ENCODE measurements around the gene CDH23. TPM values are rescaled to one million over a fixed set of nuclear protein-coding genes. Genes with fewer than 3 reads are reported as not detected.

CDH23 gene
- polyA plus RNA-seq, 1 donor from 2014 or later: not detected

GRCh38 chr10:71378336-71379117, 18.2 kb upstream of the CDH23 start:
- no peaks in the 10 kb centered on the region for H3K36me3 Mint-ChIP-seq
- H3K27ac Mint-ChIP-seq: peak overlapping the region in 2 of 3 donors; percentile 46 to 64
- H3K4me3 Mint-ChIP-seq: peak overlapping the region; percentile 10 to 83 (median 36)
- H3K4me1 Mint-ChIP-seq: peaks cover 24 to 32% (median 24%) of the 10 kb centered on the region in 3 donors
- H3K9me3 Mint-ChIP-seq: no peaks in the 10 kb centered on the region
- H3K27me3 Mint-ChIP-seq: no peaks in the 10 kb centered on the region

DNA sequence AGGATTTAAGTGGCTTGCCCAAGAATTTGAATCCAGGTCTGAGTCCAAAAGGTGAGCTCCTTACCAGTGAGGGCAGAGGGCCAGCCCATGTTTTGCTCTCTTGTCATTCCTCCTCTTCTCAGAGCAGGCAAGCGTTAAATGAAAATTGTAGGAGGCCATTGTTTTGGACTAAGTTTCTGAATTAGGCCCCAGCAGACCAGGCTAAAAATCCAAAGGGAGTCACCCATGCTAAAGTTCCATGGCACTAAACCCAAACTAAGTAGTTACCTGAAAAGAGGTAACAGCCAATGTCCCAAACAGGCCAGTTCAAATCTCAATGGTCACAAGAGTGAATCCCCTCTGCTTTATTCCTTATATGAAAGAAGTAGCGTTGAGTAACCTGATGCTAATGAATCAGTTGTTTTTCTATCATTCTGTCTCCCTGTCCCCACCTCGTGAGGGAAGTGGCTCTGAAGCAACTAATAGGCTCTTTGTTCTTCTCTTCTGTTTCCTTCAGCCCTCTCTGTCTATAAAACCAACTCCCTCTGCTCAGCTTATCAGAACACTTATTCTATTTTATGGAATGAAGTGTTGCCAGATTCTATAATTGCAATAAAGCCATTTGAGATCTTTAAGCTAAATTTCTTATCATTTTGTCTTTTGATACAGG, 17.5 kb upstream of the CDH23 start:
- Mint-ChIP-seq H3K9me3 (no peaks in the 10 kb centered on the region), H3K27ac (peak overlapping the region in 1 of 3 donors; percentile 64), H3K4me3 (peak overlapping the region in 1 of 4 donors; percentile 70), H3K27me3 (no peaks in the 10 kb centered on the region), H3K4me1 (peaks cover 22 to 30% (median 24%) of the 10 kb centered on the region in 3 donors), H3K36me3 (no peaks in the 10 kb centered on the region)

GRCh38 chr10:71380841-71381240, 15.9 kb upstream of the CDH23 start:
- H3K9me3 Mint-ChIP-seq: no peaks in the 10 kb centered on the region

DNA sequence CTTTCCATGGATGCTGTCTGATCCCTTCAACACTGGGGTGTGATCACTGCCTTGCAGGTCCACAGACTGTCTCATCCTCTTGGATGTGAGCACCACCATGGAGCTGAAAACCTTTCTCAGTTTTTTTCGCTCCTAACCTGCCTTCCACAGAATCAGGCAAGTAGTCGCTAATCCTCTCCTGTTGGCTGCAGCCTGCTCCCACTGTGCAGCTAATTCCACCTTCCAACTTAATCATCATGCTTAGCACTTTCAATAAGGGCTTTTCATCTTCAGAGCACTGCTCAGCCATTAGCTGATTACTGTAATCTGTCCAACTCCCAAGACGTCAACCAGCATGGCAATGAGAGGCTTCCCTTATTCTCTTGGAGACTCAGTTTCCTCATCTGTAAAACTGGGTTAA, 15.1 kb upstream of the CDH23 start:
- Mint-ChIP-seq H3K9me3 (no peaks in the 10 kb centered on the region), H3K27ac (no peak overlapping the region), H3K4me3 (no peak overlapping the region), H3K27me3 (no peaks in the 10 kb centered on the region), H3K36me3 (no peaks in the 10 kb centered on the region), H3K4me1 (peaks cover 15 to 20% (median 19%) of the 10 kb centered on the region in 3 donors)

More at GRCh38 chr10:71380841-71381240, 15.9 kb upstream of the CDH23 start:
- H3K27ac Mint-ChIP-seq: no peak overlapping the region
- no peak overlapping the region for H3K4me3 Mint-ChIP-seq
- no peaks in the 10 kb centered on the region for H3K27me3 Mint-ChIP-seq
- no peaks in the 10 kb centered on the region for H3K36me3 Mint-ChIP-seq
- H3K4me1 Mint-ChIP-seq: peaks cover 18 to 26% (median 24%) of the 10 kb centered on the region in 3 donors

DNA sequence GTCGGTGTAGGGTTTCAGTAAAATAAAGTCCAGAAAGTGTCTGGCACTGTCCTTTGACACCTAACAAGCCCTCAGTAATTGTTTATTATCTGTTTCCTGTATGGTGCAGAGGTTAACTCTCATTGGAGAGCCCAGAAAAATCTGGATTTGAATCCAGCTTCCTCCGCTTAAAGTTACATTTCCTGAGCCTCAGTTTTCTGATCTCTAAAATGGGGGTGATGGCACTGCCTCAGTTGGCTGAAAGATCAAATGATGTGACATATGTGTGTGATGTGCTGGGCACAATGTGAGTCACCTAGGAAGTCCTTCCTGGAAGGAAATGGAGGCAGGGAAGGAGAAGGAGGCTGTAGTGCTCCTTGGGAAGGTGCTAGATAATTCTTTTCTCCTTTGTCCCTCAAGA, 14.7 kb upstream of the CDH23 start:
- H3K27me3 Mint-ChIP-seq: no peaks in the 10 kb centered on the region
- peaks cover 15 to 19% (median 19%) of the 10 kb centered on the region in 3 donors for H3K4me1 Mint-ChIP-seq
- no peak overlapping the region for H3K4me3 Mint-ChIP-seq
- H3K9me3 Mint-ChIP-seq: no peaks in the 10 kb centered on the region
- H3K36me3 Mint-ChIP-seq: no peaks in the 10 kb centered on the region
- H3K27ac Mint-ChIP-seq: no peak overlapping the region

- Mint-ChIP-seq H3K4me1 (peaks cover 13 to 15% (median 14%) of the 10 kb centered on the region in 3 donors), H3K9me3 (no peaks in the 10 kb centered on the region), H3K27me3 (no peaks in the 10 kb centered on the region), H3K4me3 (no peak overlapping the region), H3K36me3 (no peaks in the 10 kb centered on the region), H3K27ac (no peak overlapping the region)
Observed at GRCh38 chr10:71382757-71383156, 14.0 kb upstream of the CDH23 start.

DNA sequence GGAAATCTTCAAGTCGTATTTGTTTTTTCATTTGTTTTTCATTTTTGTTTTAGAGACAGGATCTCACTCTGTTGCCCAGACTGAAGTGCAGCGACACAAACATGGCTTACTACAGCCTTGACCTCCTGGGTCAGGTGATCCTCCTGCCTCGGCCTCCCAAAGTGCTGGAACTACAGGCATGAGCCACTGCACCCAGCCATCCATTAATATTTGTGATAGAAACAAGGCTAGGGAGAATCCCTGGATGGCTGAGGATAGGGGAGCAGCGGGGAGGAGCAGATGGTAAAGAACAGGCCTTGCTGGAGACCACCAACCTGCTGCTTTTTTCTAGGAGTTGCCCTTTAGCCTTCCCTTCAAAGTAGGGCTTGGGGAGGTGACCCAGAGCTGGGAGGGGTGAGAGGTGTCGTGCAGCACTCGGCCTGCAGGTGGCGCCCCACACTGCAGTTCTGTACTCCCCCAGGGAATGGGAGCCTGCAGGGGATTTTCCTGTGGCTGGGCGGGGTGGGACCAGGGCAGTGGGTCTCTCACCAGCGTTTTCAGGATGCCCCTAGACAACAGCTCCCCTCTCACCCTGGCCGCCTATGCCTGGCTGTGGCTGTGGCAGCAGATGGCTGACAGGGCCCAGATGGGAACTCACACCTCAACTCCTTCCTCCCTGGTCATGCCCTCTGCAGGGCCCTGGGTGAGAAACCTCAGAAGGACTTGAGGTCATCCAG, 12.6 kb upstream of the CDH23 start:
- H3K9me3 Mint-ChIP-seq: no peaks in the 10 kb centered on the region
- no peak overlapping the region for H3K4me3 Mint-ChIP-seq
- H3K27ac Mint-ChIP-seq: peak overlapping the region in 1 of 3 donors; percentile 23
- peaks cover 6% of the 10 kb centered on the region for H3K27me3 Mint-ChIP-seq
- H3K4me1 Mint-ChIP-seq: peaks cover 3 to 5% (median 4%) of the 10 kb centered on the region in 3 donors
- H3K36me3 Mint-ChIP-seq: no peaks in the 10 kb centered on the region

DNA sequence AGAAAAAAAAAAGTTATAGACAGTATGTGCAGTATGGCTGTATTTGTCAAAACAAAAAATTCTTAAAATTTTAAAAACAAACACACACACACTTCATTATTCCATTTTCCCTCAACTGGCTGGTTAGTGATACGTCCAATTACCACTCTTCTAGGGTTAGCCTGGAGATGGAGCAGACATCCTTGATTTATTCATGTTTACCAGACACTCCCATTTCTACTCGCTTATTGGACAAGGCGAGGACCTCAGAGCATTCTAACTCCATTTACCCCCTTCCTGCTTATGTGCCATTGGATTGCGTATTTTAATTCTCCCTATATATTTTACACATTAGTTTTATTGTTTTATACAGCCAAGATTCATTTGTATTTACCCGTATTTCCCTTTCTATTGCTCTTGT, 8.5 kb upstream of the CDH23 start:
- Mint-ChIP-seq H3K4me1 (no peaks in the 10 kb centered on the region), H3K27ac (no peak overlapping the region), H3K36me3 (no peaks in the 10 kb centered on the region), H3K27me3 (peaks cover 26% of the 10 kb centered on the region), H3K9me3 (no peaks in the 10 kb centered on the region), H3K4me3 (no peak overlapping the region)

GRCh38 chr10:71388583-71389310, 8.0 kb upstream of the CDH23 start:
- peaks cover 31% of the 10 kb centered on the region for H3K27me3 Mint-ChIP-seq
- H3K4me1 Mint-ChIP-seq: no peaks in the 10 kb centered on the region
- peak overlapping the region in 1 of 3 donors; percentile 72 for H3K27ac Mint-ChIP-seq
- no peak overlapping the region for H3K4me3 Mint-ChIP-seq
- no peaks in the 10 kb centered on the region for H3K36me3 Mint-ChIP-seq
- no peaks in the 10 kb centered on the region for H3K9me3 Mint-ChIP-seq

GRCh38 chr10:71389768-71390460, 6.8 kb upstream of the CDH23 start:
- no peak overlapping the region for H3K27ac Mint-ChIP-seq
- no peaks in the 10 kb centered on the region for H3K4me1 Mint-ChIP-seq
- H3K27me3 Mint-ChIP-seq: peaks cover 31% of the 10 kb centered on the region
- no peaks in the 10 kb centered on the region for H3K36me3 Mint-ChIP-seq
- H3K4me3 Mint-ChIP-seq: no peak overlapping the region
- H3K9me3 Mint-ChIP-seq: no peaks in the 10 kb centered on the region

DNA sequence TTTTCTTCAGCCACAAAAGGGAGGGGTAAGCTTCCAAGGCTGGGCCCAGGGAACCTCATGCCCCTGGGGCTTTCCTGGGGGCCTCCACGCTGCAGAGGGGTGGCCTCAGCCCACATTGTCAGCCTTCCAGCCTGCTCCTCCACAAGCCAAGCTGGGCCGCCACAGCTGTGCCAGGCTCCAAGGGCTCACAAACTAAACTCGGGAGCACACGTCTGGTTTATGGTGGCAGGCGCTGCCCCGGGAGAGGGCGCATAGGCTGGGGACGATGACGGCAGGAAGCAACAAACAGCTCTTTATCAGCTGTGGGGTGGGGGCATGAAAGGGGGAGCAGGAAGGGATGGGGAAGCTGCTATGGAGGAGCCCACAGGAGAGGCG, 6.3 kb upstream of the CDH23 start:
- no peaks in the 10 kb centered on the region for H3K9me3 Mint-ChIP-seq
- no peaks in the 10 kb centered on the region for H3K36me3 Mint-ChIP-seq
- no peak overlapping the region for H3K27ac Mint-ChIP-seq
- peaks cover 35% of the 10 kb centered on the region for H3K27me3 Mint-ChIP-seq
- no peak overlapping the region for H3K4me3 Mint-ChIP-seq
- H3K4me1 Mint-ChIP-seq: peaks cover 0 to 1% (median 0%) of the 10 kb centered on the region in 3 donors

- Mint-ChIP-seq H3K4me1 (peaks cover 0 to 5% (median 3%) of the 10 kb centered on the region in 3 donors), H3K27me3 (peaks cover 42% of the 10 kb centered on the region), H3K9me3 (no peaks in the 10 kb centered on the region), H3K27ac (no peak overlapping the region), H3K4me3 (peak overlapping the region in 1 of 4 donors; percentile 19), H3K36me3 (no peaks in the 10 kb centered on the region)
Observed at GRCh38 chr10:71390921-71391690, 5.6 kb upstream of the CDH23 start.

GRCh38 chr10:71391701-71392100, 5.0 kb upstream of the CDH23 start:
- Mint-ChIP-seq H3K9me3 (no peaks in the 10 kb centered on the region), H3K27me3 (peaks cover 42% of the 10 kb centered on the region), H3K36me3 (no peaks in the 10 kb centered on the region), H3K27ac (no peak overlapping the region), H3K4me1 (peaks cover 0 to 5% (median 3%) of the 10 kb centered on the region in 3 donors), H3K4me3 (no peak overlapping the region)

DNA sequence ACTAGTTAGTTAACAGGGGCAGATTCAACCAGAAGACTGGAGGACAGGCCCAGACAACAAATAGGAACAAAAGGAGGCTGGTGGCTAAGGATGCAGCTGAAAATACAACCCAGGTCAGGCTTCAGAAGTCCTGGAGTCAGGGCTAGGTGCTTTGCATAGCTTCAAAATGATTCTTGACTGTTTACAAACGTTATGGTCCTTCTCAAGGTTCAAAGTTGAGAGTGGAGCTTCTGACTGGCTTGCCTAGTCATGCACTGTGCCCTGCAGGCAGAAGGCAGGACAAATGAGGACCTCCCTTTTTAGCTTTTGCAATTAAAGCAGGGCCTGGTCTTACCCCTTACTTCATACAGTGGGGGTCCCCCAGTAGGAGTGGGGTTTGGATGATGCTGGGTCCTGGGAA, 4.4 kb upstream of the CDH23 start:
- Mint-ChIP-seq H3K27ac (no peak overlapping the region), H3K27me3 (peaks cover 42% of the 10 kb centered on the region), H3K4me1 (peaks cover 0 to 5% (median 3%) of the 10 kb centered on the region in 3 donors), H3K4me3 (no peak overlapping the region), H3K9me3 (no peaks in the 10 kb centered on the region), H3K36me3 (no peaks in the 10 kb centered on the region)
